ENCODE results near the gene PINK1.

PINK1 gene

DNA sequence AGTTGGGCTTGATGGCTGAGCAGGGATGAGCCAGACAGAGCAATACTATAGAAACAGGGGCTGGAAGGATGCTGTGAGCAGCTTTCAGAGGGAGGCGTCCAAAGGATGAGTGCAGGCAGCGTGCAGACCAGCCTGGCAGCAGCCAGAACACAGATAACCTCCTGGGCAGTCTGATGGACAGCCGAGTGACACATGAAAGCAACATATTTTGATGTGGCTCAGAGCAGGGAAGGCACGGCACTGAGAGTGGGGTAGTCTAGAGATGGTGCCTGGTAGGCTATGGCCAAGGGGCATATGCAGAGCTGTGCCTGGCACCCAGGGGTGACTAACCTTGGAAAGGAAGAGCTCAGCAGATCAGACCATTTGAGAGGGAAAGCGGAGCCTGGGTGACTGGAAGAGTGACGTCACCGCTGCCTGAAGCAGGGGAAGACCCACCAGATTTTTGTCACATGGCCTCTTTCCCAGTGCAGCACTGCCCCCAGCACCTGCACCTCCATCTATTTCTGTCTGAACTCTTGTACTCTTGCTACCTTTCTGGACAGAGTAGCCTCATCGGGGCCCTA, 3.6 kb downstream of the PINK1 start:
- H3K4me3 ChIP-seq (ENCODE audit: low read depth, low read length): no peak overlapping the region
- TF ChIP-seq, protein P1, sequence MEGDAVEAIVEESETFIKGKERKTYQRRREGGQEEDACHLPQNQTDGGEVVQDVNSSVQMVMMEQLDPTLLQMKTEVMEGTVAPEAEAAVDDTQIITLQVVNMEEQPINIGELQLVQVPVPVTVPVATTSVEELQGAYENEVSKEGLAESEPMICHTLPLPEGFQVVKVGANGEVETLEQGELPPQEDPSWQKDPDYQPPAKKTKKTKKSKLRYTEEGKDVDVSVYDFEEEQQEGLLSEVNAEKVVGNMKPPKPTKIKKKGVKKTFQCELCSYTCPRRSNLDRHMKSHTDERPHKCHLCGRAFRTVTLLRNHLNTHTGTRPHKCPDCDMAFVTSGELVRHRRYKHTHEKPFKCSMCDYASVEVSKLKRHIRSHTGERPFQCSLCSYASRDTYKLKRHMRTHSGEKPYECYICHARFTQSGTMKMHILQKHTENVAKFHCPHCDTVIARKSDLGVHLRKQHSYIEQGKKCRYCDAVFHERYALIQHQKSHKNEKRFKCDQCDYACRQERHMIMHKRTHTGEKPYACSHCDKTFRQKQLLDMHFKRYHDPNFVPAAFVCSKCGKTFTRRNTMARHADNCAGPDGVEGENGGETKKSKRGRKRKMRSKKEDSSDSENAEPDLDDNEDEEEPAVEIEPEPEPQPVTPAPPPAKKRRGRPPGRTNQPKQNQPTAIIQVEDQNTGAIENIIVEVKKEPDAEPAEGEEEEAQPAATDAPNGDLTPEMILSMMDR (IDR thresholded peaks at IDR 0.05; ENCODE audit: low read depth, low read length, missing control alignments): no peak
- DNase-seq (ENCODE audit: low read depth): no peak
- in situ Hi-C loops (cut with HindIII; ENCODE audit: low sequenced_read_pairs): loop anchor here (25.0 kb wide), 1 partner anchor 100 kb away; no protein-coding TSS in a partner anchor

DNA sequence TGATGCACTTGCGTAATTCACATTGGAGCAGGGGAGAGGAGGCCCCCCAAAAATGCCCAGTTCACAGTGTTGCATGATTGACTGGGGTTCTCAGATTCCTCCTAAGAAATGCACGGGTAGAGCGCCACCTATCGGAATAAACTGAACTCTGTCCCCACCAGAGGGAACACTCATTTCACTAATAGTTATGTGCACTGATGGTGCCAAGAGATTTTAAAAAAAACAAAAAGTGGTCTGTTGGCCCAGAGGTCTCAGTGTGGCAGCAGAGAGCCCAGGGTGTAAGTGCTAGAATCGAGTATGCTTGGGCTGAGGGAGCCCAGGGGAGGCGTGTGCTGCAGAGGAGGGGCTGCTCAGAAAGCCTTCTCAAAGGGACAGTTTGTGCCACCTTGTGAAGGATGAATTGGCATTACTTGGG, 6.9 kb downstream of the PINK1 start:
- DNase-seq (ENCODE audit: low read depth): peak; percentile 42
- in situ Hi-C loops (cut with HindIII; ENCODE audit: low sequenced_read_pairs): loop anchor here (25.0 kb wide), 1 partner anchor 103 kb away; no protein-coding TSS in a partner anchor
- no peak overlapping the region for H3K4me3 ChIP-seq (ENCODE audit: low read depth, low read length)
- TF ChIP-seq, protein P1 (IDR thresholded peaks at IDR 0.05; ENCODE audit: low read depth, low read length, missing control alignments): peak; percentile 81

DNA sequence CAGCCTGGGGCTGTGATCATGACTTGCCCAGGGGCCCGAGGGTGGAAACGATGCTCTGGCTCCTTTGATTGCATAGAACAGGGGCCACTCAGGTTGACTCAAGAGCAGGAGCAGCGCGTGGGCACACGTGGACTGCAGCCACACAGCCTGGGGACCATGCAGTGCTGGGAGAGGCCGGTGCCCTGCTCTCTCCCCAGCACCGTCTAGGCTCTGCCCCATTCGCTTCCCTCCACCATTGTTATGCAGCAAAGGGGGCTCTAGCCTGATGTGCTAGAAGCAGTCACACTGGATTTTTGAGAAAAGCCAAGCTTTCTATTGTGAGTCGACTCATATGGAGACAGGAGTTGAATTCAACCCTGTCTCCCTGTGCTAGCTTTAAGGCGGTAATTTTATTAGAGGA, 8.7 kb downstream of the PINK1 start:
- TF ChIP-seq, protein P1 (IDR thresholded peaks at IDR 0.05; ENCODE audit: low read depth, low read length, missing control alignments): no peak
- in situ Hi-C loops (cut with HindIII; ENCODE audit: low sequenced_read_pairs): loop anchor here (25.0 kb wide), 1 partner anchor 105 kb away; no protein-coding TSS in a partner anchor
- no peak for DNase-seq (ENCODE audit: low read depth)
- no peak overlapping the region for H3K4me3 ChIP-seq (ENCODE audit: low read depth, low read length)

DNA sequence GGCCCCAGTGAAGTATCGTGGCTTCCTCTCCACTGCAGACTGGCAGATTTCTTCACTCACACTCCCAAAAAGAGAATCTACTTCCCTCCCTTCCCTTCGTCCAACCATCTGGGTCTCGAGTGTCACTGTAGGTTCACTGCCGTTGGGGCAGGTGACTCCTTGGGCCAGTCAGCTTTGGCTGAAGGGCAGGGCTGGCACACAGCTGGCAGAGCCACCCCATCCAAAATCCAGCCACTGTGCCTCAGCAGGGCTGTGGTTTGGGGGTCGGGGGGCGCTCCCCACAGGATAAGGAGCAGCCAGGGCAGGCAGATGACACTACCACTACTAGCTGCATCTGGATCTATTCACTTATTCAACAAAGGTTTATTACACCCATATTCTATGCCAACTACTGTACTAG, 9.8 kb downstream of the PINK1 start:
- TF ChIP-seq, protein P1 (IDR thresholded peaks at IDR 0.05; ENCODE audit: low read depth, low read length, missing control alignments): no peak
- no peak overlapping the region for H3K4me3 ChIP-seq (ENCODE audit: low read depth, low read length)
- in situ Hi-C loops (cut with HindIII; ENCODE audit: low sequenced_read_pairs): loop anchor here (25.0 kb wide), 1 partner anchor 106 kb away; no protein-coding TSS in a partner anchor
- DNase-seq (ENCODE audit: low read depth): no peak

DNA sequence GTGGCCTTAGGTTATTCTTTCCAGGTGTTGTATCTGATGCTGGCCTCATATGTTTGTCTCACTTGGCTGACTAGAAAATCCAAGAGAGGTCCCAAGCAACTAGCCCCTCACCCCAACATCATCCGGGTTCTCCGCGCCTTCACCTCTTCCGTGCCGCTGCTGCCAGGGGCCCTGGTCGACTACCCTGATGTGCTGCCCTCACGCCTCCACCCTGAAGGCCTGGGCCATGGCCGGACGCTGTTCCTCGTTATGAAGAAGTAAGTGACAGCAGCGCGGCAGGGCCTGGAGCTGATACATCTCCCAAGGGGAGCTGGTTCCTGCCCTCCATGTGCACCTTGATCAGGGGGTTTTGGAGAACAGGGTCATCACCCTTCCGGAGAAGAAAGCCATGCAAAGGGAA, 11.2 kb downstream of the PINK1 start:
- no peak overlapping the region for H3K4me3 ChIP-seq (ENCODE audit: low read depth, low read length)
- in situ Hi-C loops (cut with HindIII; ENCODE audit: low sequenced_read_pairs): loop anchor here (25.0 kb wide), 1 partner anchor 107 kb away; no protein-coding TSS in a partner anchor
- no peak for DNase-seq (ENCODE audit: low read depth)
- TF ChIP-seq, protein P1 (IDR thresholded peaks at IDR 0.05; ENCODE audit: low read depth, low read length, missing control alignments): no peak

DNA sequence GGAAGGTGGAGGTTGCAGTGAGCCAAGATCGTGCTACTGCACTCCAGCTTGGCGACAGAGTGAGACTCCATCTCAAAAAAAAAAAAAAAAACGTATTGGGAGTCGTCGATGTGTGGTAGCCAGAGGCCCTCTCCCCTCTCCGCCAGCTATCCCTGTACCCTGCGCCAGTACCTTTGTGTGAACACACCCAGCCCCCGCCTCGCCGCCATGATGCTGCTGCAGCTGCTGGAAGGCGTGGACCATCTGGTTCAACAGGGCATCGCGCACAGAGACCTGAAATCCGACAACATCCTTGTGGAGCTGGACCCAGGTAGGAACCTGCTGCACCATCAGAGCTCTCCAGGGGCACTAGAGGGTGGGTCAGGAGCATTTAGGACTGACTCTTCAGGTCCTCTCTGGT, 12.2 kb downstream of the PINK1 start:
- DNase-seq (ENCODE audit: low read depth): no peak
- TF ChIP-seq, protein P1 (IDR thresholded peaks at IDR 0.05; ENCODE audit: low read depth, low read length, missing control alignments): no peak

More for the DNA sequence above, 12.2 kb downstream of the PINK1 start:
- no peak overlapping the region for H3K4me3 ChIP-seq (ENCODE audit: low read depth, low read length)
- in situ Hi-C loops (cut with HindIII; ENCODE audit: low sequenced_read_pairs): loop anchor here (25.0 kb wide), 1 partner anchor 108 kb away; no protein-coding TSS in a partner anchor
